PC-9 (cell line): ENCODE results near the gene RPTOR. TPM values are rescaled to one million over a fixed set of nuclear protein-coding genes. Genes with fewer than 3 reads are reported as not detected.
"Not testable (repeated sequence)": the region's sequence is repeated elsewhere in the genome, so short reads cannot be mapped to it uniquely, and the experiment has no call there.

Experiments used
- BruUV-seq: library from RNA; stranded (reverse); fragments of 400-500 nt; replicated peaks from 2 replicates; lab custom pipeline; 2021; lab: Mats Ljungman, UMichigan
- CTCF ChIA-PET: fragments of 300-600 bp; sonication (Branson Sonifier 250); formaldehyde crosslinking; loops from one replicate; lab custom pipeline; 2022; ENCODE audit warnings: antibody characterized with exemption; lab: Charles Lee
- POLR2A ChIA-PET: fragments of 300-600 bp; sonication (Branson Sonifier 250); formaldehyde crosslinking; loops from one replicate; lab custom pipeline; 2022; ENCODE audit warnings: antibody characterized with exemption; ENCODE audit not compliant: unreplicated experiment; lab: Charles Lee
- DNase-seq, 2 experiments: peaks; one replicate each; pipeline versions ENCODE4 v3.0.0 to v3.0.0-alpha.2; 2015 to 2022; ENCODE audit warnings: mixed read lengths in 1 of 2
- H2AFZ ChIP-seq: fragments of 200-600 bp; sonication (generic); 2 replicates; pipeline ENCODE4 v1.8.1; 2017; ENCODE audit warnings: antibody characterized with exemption
- H3F3A ChIP-seq: fragments of 200-600 bp; sonication (generic); 2 replicates; pipeline ENCODE4 v1.8.1; 2017; ENCODE audit warnings: antibody characterized with exemption, mild to moderate bottlenecking, low read depth; ENCODE audit not compliant: insufficient read depth
- H3K27ac ChIP-seq: fragments of 200-600 bp; sonication (generic); 2 replicates; pipeline ENCODE4 v1.6.1; 2016; ENCODE audit warnings: mixed run types
- H3K27me3 ChIP-seq: fragments of 200-600 bp; sonication (generic); 2 replicates; pipeline ENCODE4 v1.6.1; 2016; ENCODE audit warnings: low read depth, mixed run types; ENCODE audit not compliant: insufficient read depth
- H3K36me3 ChIP-seq: fragments of 200-600 bp; sonication (generic); 2 replicates; pipeline ENCODE4 v1.6.1; 2016; ENCODE audit warnings: low read depth, mixed run types
- H3K4me1 ChIP-seq: fragments of 200-600 bp; sonication (generic); replicated peaks from 2 replicates; pipeline ENCODE4 v1.6.1; 2016; ENCODE audit warnings: mixed run types; ENCODE audit not compliant: insufficient read depth
- H3K4me2 ChIP-seq: fragments of 200-600 bp; sonication (generic); 2 replicates; pipeline ENCODE4 v1.6.1; 2017; ENCODE audit warnings: mixed run types
- H3K4me3 ChIP-seq: fragments of 200-600 bp; sonication (generic); 2 replicates; pipeline ENCODE4 v1.6.1; 2016; ENCODE audit warnings: mixed run types
- H3K79me2 ChIP-seq: fragments of 200-600 bp; sonication (generic); 2 replicates; pipeline ENCODE4 v1.6.1; 2017; ENCODE audit warnings: low read depth, mixed run types
- H3K9me2 ChIP-seq: fragments of 200-600 bp; sonication (generic); 2 replicates; pipeline ENCODE4 v1.8.1; 2017; ENCODE audit warnings: mild to moderate bottlenecking; ENCODE audit not compliant: insufficient read depth
- H3K9me3 ChIP-seq: fragments of 200-600 bp; sonication (generic); 2 replicates; pipeline ENCODE4 v1.8.1; 2016; ENCODE audit warnings: low read depth; ENCODE audit not compliant: insufficient read depth
- H4K20me1 ChIP-seq: fragments of 200-600 bp; sonication (generic); 2 replicates; pipeline ENCODE4 v1.8.1; 2017; ENCODE audit not compliant: insufficient read depth
- EZH2 ChIP-seq: fragments of 200-600 bp; sonication (generic); IDR thresholded peaks from 2 replicates; pipeline ENCODE4 v1.8.0; 2017; ENCODE audit warnings: antibody characterized with exemption, low read depth
- intact Hi-C: fragments of 100-400 bp; cut with micrococcal nuclease; formaldehyde crosslinking; loops from one replicate; pipeline ENCODE4 v1.10.0; 2022; ENCODE audit not compliant: unreplicated experiment
- total RNA-seq: library from RNA; stranded (reverse); gene quantifications from 2 replicates; pipeline ENCODE4 v1.2.3, GENCODE V29; 2021
- TF ChIP-seq, protein P1 (sequence below): fragments of 200-600 bp; sonication (generic); conservative IDR thresholded peaks from 2 replicates; pipeline ENCODE4 v1.6.1; 2017; ENCODE audit warnings: mixed run types, antibody characterized with exemption, mild to moderate bottlenecking, moderate library complexity

RPTOR gene
- total RNA-seq, 1 experiment from 2014 or later, result 50.8 TPM

DNA sequence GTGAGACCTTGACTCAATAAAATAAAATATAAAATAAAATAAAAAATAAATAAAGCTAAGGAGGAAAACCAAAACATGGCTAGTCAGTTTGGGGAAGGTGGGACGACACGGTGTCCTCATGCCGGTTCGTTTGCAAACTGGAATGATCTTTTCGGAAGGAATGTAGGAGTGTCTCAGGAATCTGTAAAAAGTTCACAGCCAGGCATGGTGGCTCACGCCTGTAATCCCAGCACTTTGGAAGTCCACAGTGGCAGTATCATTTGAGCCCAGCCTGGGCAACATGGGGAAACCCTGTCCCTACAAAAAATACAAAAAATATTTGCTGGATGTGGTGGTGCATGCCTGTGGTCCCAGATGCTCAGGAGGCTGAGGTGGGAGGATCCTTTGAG is 14.7 kb upstream of the RPTOR start:
- no peaks in the 10 kb centered on the region for H3F3A ChIP-seq
- H4K20me1 ChIP-seq, result no peaks in the 10 kb centered on the region
- H3K4me3 ChIP-seq, result no peak overlapping the region
- no peaks in the 10 kb centered on the region for H3K79me2 ChIP-seq
- H3K9me3 ChIP-seq, result no peaks in the 10 kb centered on the region
- H3K27ac ChIP-seq, result no peak overlapping the region
- POLR2A ChIA-PET, result no interaction called here
- H3K36me3 ChIP-seq, result no peaks in the 10 kb centered on the region
- H3K9me2 ChIP-seq, result no peaks in the 10 kb centered on the region
- CTCF ChIA-PET, result no interaction called here
- no peak overlapping the region for H3K4me2 ChIP-seq
- no peak for TF ChIP-seq EZH2
- TF ChIP-seq, protein P1, sequence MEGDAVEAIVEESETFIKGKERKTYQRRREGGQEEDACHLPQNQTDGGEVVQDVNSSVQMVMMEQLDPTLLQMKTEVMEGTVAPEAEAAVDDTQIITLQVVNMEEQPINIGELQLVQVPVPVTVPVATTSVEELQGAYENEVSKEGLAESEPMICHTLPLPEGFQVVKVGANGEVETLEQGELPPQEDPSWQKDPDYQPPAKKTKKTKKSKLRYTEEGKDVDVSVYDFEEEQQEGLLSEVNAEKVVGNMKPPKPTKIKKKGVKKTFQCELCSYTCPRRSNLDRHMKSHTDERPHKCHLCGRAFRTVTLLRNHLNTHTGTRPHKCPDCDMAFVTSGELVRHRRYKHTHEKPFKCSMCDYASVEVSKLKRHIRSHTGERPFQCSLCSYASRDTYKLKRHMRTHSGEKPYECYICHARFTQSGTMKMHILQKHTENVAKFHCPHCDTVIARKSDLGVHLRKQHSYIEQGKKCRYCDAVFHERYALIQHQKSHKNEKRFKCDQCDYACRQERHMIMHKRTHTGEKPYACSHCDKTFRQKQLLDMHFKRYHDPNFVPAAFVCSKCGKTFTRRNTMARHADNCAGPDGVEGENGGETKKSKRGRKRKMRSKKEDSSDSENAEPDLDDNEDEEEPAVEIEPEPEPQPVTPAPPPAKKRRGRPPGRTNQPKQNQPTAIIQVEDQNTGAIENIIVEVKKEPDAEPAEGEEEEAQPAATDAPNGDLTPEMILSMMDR, result no peak
- intact Hi-C loops, result no loop called here
- no peaks in the 10 kb centered on the region for H3K27me3 ChIP-seq
- BruUV-seq, result no TSS peak
- H3K4me1 ChIP-seq, result no peaks in the 10 kb centered on the region
- no peak overlapping the region for H2AFZ ChIP-seq
- DNase-seq, result peak in 1 of 2 experiments; percentile 11

DNA sequence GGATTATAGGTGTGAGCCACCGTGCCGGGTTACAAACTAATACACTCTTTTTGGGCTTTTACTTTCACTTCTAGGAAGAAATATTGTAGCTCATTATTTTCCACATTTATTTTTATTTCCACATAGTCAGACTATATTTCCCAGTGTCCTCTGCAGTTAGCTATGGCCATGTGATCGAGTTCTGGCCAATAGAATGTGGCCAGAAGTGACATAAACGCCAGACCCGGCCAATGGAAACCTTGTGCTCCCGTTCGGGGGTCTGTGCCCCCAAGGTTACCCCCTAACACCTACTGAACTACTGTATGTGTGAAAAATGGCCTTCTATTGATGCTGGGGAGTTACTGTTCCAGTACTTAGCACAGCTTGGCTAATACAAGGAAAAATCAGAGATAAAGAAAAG is 13.2 kb upstream of the RPTOR start:
- Histone ChIP-seq H3K27ac (no peak overlapping the region), H2AFZ (0 out of 2 replicates have a peak overlapping the region, but pooled peaks have one; percentile 43), H3K9me2 (no peaks in the 10 kb centered on the region), H3K4me2 (0 out of 2 replicates have a peak overlapping the region, but pooled peaks have one; percentile 28), H3F3A (no peaks in the 10 kb centered on the region), H3K79me2 (no peaks in the 10 kb centered on the region), H3K36me3 (no peaks in the 10 kb centered on the region), H3K27me3 (no peaks in the 10 kb centered on the region), H4K20me1 (no peaks in the 10 kb centered on the region), H3K9me3 (no peaks in the 10 kb centered on the region), H3K4me1 (no peaks in the 10 kb centered on the region), H3K4me3 (no peak overlapping the region)
- ChIA-PET POLR2A (no interaction called here), CTCF (no interaction called here)
- intact Hi-C loops, result no loop called here
- no peak for TF ChIP-seq EZH2
- TF ChIP-seq, protein P1, result no peak
- no peak for DNase-seq
- no TSS peak for BruUV-seq

DNA sequence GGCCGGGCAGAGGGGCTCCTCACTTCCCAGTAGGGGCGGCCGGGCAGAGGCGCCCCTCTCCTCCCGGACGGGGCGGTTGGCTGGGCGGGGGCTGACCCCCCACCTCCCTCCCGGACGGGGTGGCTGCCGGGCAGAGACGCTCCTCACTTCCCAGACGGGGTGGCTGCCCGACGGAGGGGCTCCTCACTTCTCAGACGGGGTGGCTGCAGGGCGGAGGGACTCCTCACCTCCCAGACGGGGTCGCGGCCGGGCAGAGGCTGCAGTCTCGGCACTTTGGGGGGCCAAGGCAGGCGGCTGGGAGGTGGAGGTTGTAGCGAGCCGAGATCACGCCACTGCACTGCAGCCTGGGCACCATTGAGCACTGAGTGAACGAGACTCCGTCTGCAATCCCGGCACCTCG is 7.3 kb upstream of the RPTOR start:
- not testable (repeated sequence) for DNase-seq, BruUV-seq, H3K9me2 ChIP-seq

DNA sequence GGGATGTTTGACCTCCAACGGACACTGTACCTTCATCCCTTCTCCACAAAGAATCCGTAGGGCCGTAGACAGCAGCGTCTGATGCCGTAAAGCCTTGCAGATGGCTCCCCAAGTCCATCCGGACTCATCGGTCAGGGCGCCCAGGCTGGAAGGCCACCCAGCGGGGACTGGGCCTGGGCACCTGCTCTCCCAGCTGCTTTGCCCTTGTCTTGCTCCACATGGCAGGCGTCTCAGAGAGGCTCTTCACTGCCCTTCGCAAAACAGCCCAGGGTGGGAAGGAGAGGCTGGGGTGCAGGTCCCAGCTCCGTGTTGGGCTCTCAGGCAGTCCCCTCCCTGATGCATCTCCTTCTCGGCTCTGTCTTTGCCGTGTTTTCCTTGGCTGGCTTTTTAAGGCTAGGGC is 6.2 kb upstream of the RPTOR start:
- Histone ChIP-seq H3K9me2 (no peaks in the 10 kb centered on the region), H4K20me1 (no peaks in the 10 kb centered on the region), H2AFZ (no peak overlapping the region), H3K36me3 (no peaks in the 10 kb centered on the region), H3K4me1 (no peaks in the 10 kb centered on the region), H3K4me3 (no peak overlapping the region), H3K9me3 (no peaks in the 10 kb centered on the region), H3F3A (no peaks in the 10 kb centered on the region), H3K27ac (no peak overlapping the region), H3K79me2 (no peaks in the 10 kb centered on the region), H3K4me2 (no peak overlapping the region), H3K27me3 (no peaks in the 10 kb centered on the region)
- ChIA-PET POLR2A (no interaction called here), CTCF (no interaction called here)
- TF ChIP-seq, protein P1, result no peak
- no peak for TF ChIP-seq EZH2
- intact Hi-C loops, result no loop called here
- DNase-seq, result no peak
- no TSS peak for BruUV-seq

More for the DNA sequence above, 7.3 kb upstream of the RPTOR start:
- H4K20me1 ChIP-seq, H3K79me2 ChIP-seq, H3K4me3 ChIP-seq, CTCF ChIA-PET, H3K4me1 ChIP-seq, H3K4me2 ChIP-seq, POLR2A ChIA-PET, H3K27ac ChIP-seq, H3K36me3 ChIP-seq, H3K9me3 ChIP-seq, intact Hi-C loops, H3F3A ChIP-seq, H2AFZ ChIP-seq, H3K27me3 ChIP-seq: not testable (repeated sequence)
